Measurements from ENCODE around the gene MRPL37. TPM values are rescaled to one million over a fixed set of nuclear protein-coding genes. Genes with fewer than 3 reads are reported as not detected.

Gene MRPL37
- total and polyA plus RNA-seq, 2 donors (not counting 1 experiment from before 2014, with no cell fraction given): 9.6 to 37.0 TPM

DNA sequence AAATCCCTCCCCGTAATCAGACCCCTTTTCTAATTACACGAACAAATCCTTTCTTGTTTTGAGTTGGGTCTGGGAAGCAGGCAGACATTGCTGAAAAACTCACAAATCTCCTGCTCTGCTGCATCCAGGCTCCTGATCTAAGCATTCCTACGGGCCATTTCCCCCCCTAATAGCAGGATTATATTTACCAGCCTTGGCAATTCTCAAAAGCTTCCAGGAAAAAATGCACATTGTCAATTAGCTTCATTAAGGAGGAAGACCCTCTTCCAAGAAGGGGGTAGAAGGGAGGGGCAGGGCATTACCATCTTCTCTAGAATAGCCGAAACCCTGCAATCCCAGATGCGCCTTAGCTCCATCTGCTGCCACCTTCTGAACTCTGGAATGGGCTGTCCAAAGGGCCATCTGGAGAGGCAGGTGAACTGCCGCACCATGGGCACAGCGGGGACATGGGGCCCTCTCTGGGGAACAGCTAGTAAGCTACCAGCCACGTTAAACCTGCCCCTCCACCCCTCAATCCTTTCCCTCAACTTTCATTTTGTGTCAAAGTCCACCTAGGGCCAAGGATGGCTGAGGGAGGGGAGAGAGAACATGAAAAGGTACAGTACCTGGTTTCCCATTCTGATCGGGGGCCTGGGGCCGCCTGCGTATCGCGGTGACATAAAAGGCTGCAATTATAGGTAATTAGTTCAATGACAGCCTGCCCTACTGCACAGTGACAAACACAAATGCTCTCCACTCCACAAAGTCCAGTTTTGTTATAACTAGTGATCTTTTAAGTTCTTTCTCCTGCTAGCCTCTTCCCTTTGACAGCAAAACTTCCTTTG is 56.8 kb downstream of the MRPL37 start:
- no peak overlapping the region for H3K27ac Mint-ChIP-seq
- Histone ChIP-seq H3K79me2 (ENCODE audit: control insufficient read depth, insufficient read depth, low read length) (no peaks in the 10 kb centered on the region), H3K4me3 (ENCODE audit: control extremely low read depth in 1 of 5, extremely low read depth in 1 of 5, insufficient read depth in 1 of 5, low read depth in 2 of 5, low read length in 4 of 5) (no peak overlapping the region), H3K36me3 (replicated peaks in 1 of 2; ENCODE audit: control extremely low read depth in 1 of 2, control insufficient read depth in 1 of 2, extremely low read depth in 1 of 2, insufficient read depth in 2 of 2, low read length in 1 of 2) (no peaks in the 10 kb centered on the region), H4K20me1 (ENCODE audit: control insufficient read depth, insufficient read depth, low read length, poor library complexity, severe bottlenecking) (no peaks in the 10 kb centered on the region), H3K9me3 (ENCODE audit: control extremely low read depth in 1 of 3, control insufficient read depth in 2 of 3, insufficient read depth in 1 of 3, low read length in 2 of 3) (no peaks in the 10 kb centered on the region), H3K27ac (ENCODE audit: low read length in 2 of 2) (no peak overlapping the region), H3K9ac (ENCODE audit: low read length) (no peak overlapping the region), H3K4me2 (replicated peaks; ENCODE audit: low read depth, low read length, poor library complexity, severe bottlenecking) (no peak overlapping the region), H2AFZ (ENCODE audit: insufficient read depth, low read depth, low read length, poor library complexity, severe bottlenecking) (no peak overlapping the region), H3K4me1 (ENCODE audit: control insufficient read depth in 2 of 2, insufficient read depth in 2 of 2, low read length in 2 of 2) (no peaks in the 10 kb centered on the region), H3K27me3 (replicated peaks in 1 of 4; ENCODE audit: control extremely low read depth in 1 of 4, control insufficient read depth in 3 of 4, insufficient read depth in 4 of 4, low read length in 3 of 4) (no peaks in the 10 kb centered on the region)
- DNase-seq: no peak
- no peaks in the 10 kb centered on the region for H3K9me3 Mint-ChIP-seq (ENCODE audit: insufficient read depth)
- no peak for ATAC-seq (ENCODE audit: low read depth)
- ChIA-PET POLR2A (no interaction called here), CTCF (no interaction called here)
- TF ChIP-seq, protein P1, sequence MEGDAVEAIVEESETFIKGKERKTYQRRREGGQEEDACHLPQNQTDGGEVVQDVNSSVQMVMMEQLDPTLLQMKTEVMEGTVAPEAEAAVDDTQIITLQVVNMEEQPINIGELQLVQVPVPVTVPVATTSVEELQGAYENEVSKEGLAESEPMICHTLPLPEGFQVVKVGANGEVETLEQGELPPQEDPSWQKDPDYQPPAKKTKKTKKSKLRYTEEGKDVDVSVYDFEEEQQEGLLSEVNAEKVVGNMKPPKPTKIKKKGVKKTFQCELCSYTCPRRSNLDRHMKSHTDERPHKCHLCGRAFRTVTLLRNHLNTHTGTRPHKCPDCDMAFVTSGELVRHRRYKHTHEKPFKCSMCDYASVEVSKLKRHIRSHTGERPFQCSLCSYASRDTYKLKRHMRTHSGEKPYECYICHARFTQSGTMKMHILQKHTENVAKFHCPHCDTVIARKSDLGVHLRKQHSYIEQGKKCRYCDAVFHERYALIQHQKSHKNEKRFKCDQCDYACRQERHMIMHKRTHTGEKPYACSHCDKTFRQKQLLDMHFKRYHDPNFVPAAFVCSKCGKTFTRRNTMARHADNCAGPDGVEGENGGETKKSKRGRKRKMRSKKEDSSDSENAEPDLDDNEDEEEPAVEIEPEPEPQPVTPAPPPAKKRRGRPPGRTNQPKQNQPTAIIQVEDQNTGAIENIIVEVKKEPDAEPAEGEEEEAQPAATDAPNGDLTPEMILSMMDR (IDR thresholded peaks at IDR 0.05): no peak
- no peak for TF ChIP-seq EZH2 (IDR thresholded peaks at IDR 0.05; ENCODE audit: borderline replicate concordance, insufficient read depth, low read depth, low read length, poor library complexity, severe bottlenecking)
- 95% methylated on average over 6 of the region's 13 CpGs for WGBS (ENCODE audit: insufficient coverage)
- intact Hi-C loops (cut with micrococcal nuclease): no loop called here
- H3K27me3 Mint-ChIP-seq: no peaks in the 10 kb centered on the region
- no peak overlapping the region for H3K4me3 Mint-ChIP-seq
- H3K4me1 Mint-ChIP-seq: no peaks in the 10 kb centered on the region

DNA sequence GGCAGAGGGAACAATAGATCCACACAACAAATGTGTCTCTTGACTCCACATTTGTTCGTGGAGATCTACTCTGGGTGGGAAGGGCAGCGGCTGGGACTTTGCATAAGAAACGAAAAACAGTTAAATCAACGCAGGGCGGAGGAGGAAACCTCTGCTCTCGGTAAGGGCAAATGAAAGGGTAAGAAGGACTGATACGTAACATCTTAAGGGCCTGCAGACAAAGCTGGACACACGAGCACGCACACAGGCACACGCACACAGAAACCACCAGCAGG is 57.3 kb downstream of the MRPL37 start:
- Histone ChIP-seq H3K9ac (ENCODE audit: low read length) (no peak overlapping the region), H3K27me3 (replicated peaks in 1 of 4; ENCODE audit: control extremely low read depth in 1 of 4, control insufficient read depth in 3 of 4, insufficient read depth in 4 of 4, low read length in 3 of 4) (no peaks in the 10 kb centered on the region), H2AFZ (ENCODE audit: insufficient read depth, low read depth, low read length, poor library complexity, severe bottlenecking) (no peak overlapping the region), H4K20me1 (ENCODE audit: control insufficient read depth, insufficient read depth, low read length, poor library complexity, severe bottlenecking) (no peaks in the 10 kb centered on the region), H3K27ac (ENCODE audit: low read length in 2 of 2) (no peak overlapping the region), H3K4me1 (ENCODE audit: control insufficient read depth in 2 of 2, insufficient read depth in 2 of 2, low read length in 2 of 2) (no peaks in the 10 kb centered on the region), H3K9me3 (ENCODE audit: control extremely low read depth in 1 of 3, control insufficient read depth in 2 of 3, insufficient read depth in 1 of 3, low read length in 2 of 3) (no peaks in the 10 kb centered on the region), H3K36me3 (replicated peaks in 1 of 2; ENCODE audit: control extremely low read depth in 1 of 2, control insufficient read depth in 1 of 2, extremely low read depth in 1 of 2, insufficient read depth in 2 of 2, low read length in 1 of 2) (no peaks in the 10 kb centered on the region), H3K79me2 (ENCODE audit: control insufficient read depth, insufficient read depth, low read length) (no peaks in the 10 kb centered on the region), H3K4me3 (ENCODE audit: control extremely low read depth in 1 of 5, extremely low read depth in 1 of 5, insufficient read depth in 1 of 5, low read depth in 2 of 5, low read length in 4 of 5) (no peak overlapping the region), H3K4me2 (replicated peaks; ENCODE audit: low read depth, low read length, poor library complexity, severe bottlenecking) (no peak overlapping the region)
- H3K4me1 Mint-ChIP-seq: no peaks in the 10 kb centered on the region
- no peaks in the 10 kb centered on the region for H3K27me3 Mint-ChIP-seq
- WGBS (ENCODE audit: insufficient coverage): 93% methylated on average over 9 of the region's 10 CpGs
- TF ChIP-seq EZH2 (IDR thresholded peaks at IDR 0.05; ENCODE audit: borderline replicate concordance, insufficient read depth, low read depth, low read length, poor library complexity, severe bottlenecking): no peak
- TF ChIP-seq, protein P1 (IDR thresholded peaks at IDR 0.05): no peak
- ChIA-PET POLR2A (no interaction called here), CTCF (no interaction called here)
- no peak overlapping the region for H3K4me3 Mint-ChIP-seq
- ATAC-seq (ENCODE audit: low read depth) (no peak), DNase-seq (no peak)
- no peak overlapping the region for H3K27ac Mint-ChIP-seq
- H3K9me3 Mint-ChIP-seq (ENCODE audit: insufficient read depth): no peaks in the 10 kb centered on the region
- intact Hi-C loops (cut with micrococcal nuclease): no loop called here
